Gastroesophageal sphincter (tissue), 3 donors: ENCODE measurements around the gene ERC1.

Source experiments
- POLR2A ChIP-seq, 2 donors: fragments of 450-650 bp; IDR thresholded peaks; one replicate each; pipeline ENCODE4 v1.6.1; 2017; ENCODE audit warnings: antibody characterized with exemption in 2 of 2, mild to moderate bottlenecking in 2 of 2, moderate library complexity in 1 of 2
- TF ChIP-seq, protein P1 (sequence below), 4 experiments: fragments of 200-600 bp in 2 of 4; fragments of 450-650 bp in 2 of 4; sonication (generic) in 1 of 4; IDR thresholded peaks; one replicate each; pipeline ENCODE4 v1.5.1; 2017 to 2019; ENCODE audit warnings: antibody characterized with exemption in 4 of 4, mild to moderate bottlenecking in 2 of 4, moderate library complexity in 2 of 4

DNA sequence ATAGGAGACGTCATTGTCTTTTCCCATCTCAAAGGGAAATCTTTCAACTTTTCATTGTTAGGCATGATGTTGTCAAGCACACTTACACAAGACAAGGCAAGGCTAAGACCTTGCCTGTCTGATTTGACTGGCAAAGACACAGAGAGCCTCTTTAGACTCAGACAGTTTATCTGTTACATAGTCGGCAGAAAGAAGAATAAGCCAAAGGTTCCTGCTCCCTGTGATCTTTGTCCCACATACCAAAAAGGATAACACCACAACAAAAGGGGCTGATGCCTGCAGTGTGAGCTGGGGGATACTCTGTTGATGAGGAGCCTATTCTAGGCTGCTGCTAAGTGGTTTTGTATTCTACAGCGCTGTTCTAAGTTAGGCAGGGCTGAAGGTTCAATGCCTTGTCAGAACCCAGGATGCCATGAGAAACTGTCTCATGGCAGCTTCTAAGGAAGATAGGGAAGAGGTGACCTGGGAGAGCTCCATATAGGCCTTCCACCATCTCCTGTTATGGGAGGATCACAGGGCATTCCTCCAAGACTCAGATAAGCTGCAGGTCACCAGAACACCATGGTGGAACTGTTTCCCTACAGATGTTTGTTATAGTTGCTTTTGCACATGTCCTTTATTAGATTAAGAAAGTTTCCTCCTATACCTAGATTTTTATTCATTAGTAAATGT is 12.7 kb downstream of the ERC1 start:
- no peak for TF ChIP-seq POLR2A (IDR thresholded peaks at IDR 0.05)
- TF ChIP-seq, protein P1, sequence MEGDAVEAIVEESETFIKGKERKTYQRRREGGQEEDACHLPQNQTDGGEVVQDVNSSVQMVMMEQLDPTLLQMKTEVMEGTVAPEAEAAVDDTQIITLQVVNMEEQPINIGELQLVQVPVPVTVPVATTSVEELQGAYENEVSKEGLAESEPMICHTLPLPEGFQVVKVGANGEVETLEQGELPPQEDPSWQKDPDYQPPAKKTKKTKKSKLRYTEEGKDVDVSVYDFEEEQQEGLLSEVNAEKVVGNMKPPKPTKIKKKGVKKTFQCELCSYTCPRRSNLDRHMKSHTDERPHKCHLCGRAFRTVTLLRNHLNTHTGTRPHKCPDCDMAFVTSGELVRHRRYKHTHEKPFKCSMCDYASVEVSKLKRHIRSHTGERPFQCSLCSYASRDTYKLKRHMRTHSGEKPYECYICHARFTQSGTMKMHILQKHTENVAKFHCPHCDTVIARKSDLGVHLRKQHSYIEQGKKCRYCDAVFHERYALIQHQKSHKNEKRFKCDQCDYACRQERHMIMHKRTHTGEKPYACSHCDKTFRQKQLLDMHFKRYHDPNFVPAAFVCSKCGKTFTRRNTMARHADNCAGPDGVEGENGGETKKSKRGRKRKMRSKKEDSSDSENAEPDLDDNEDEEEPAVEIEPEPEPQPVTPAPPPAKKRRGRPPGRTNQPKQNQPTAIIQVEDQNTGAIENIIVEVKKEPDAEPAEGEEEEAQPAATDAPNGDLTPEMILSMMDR (IDR thresholded peaks at IDR 0.05), result no peak
